Myocyte (in vitro differentiated cells): ENCODE results near the gene C12orf43. TPM values are rescaled to one million over a fixed set of nuclear protein-coding genes. Genes with fewer than 3 reads are reported as not detected.

Experiments
- DNase-seq: peaks from one replicate; pipeline ENCODE4 v3.0.0-alpha.2; 2012; ENCODE audit warnings: low read depth
- total RNA-seq: library from RNA; depleted of rRNA; stranded (reverse); fragments of >200 nt; gene quantifications from 2 replicates; pipeline ENCODE4 v1.2.3, GENCODE V29; 2014

Gene C12orf43
- total RNA-seq, 1 donor from 2014 or later: 9.8 TPM

GRCh38 chr12:121030576-121031212, 14.4 kb upstream of the C12orf43 start:
- DNase-seq: no peak

- no peak for DNase-seq
These were observed 10.2 kb upstream of the C12orf43 start for GRCh38 chr12:121026274-121027045.

- DNase-seq: no peak
These were observed 9.3 kb upstream of the C12orf43 start for GRCh38 chr12:121025442-121026226.

- no peak for DNase-seq
These were observed 7.5 kb upstream of the C12orf43 start for GRCh38 chr12:121023799-121024198.

GRCh38 chr12:121022713-121023112, 6.4 kb upstream of the C12orf43 start:
- DNase-seq: no peak

- no peak for DNase-seq
These were observed 5.5 kb upstream of the C12orf43 start for GRCh38 chr12:121021754-121022153.

GRCh38 chr12:121018860-121019617, 2.8 kb upstream of the C12orf43 start:
- no peak for DNase-seq

GRCh38 chr12:121017966-121018491, 1.7 kb upstream of the C12orf43 start:
- DNase-seq: no peak

- DNase-seq: no peak
These were observed 2.6 kb downstream of the C12orf43 start for GRCh38 chr12:121013715-121014114.

- DNase-seq: no peak
These were observed 4.5 kb downstream of the C12orf43 start for GRCh38 chr12:121011820-121012219.

- no peak for DNase-seq
These were observed 5.4 kb downstream of the C12orf43 start for GRCh38 chr12:121010860-121011259.

GRCh38 chr12:121009741-121010140, 6.5 kb downstream of the C12orf43 start:
- peak; percentile 24 for DNase-seq

GRCh38 chr12:121008347-121009098, 7.8 kb downstream of the C12orf43 start:
- DNase-seq: no peak

GRCh38 chr12:121005346-121005815, 10.9 kb downstream of the C12orf43 start:
- DNase-seq: peak; percentile 34

GRCh38 chr12:121004253-121004815, 12.0 kb downstream of the C12orf43 start:
- no peak for DNase-seq

GRCh38 chr12:121003650-121004049, 12.6 kb downstream of the C12orf43 start:
- no peak for DNase-seq

- DNase-seq: no peak
These were observed 14.3 kb downstream of the C12orf43 start for GRCh38 chr12:121001841-121002483.

- DNase-seq: peak; percentile 55
These were observed 15.2 kb downstream of the C12orf43 start for GRCh38 chr12:121001060-121001459.

- DNase-seq: no peak
These were observed 15.8 kb downstream of the C12orf43 start for GRCh38 chr12:121000530-121000929.
